HepG2 (cell line): Measurements from ENCODE around the gene DEUP1. TPM values are rescaled to one million over a fixed set of nuclear protein-coding genes. Genes with fewer than 3 reads are reported as not detected.

ENCODE experiments used
- ATAC-seq: fragments of 200-7000 bp; cut with Tn5 transposase; 3 replicates; pipeline ENCODE4 v1.9.1; 2020; ENCODE audit warnings: mild to moderate bottlenecking, moderate library complexity
- BruUV-seq: library from RNA; stranded (reverse); fragments of 400-500 nt; replicated peaks from 2 replicates; lab custom pipeline; 2021; lab: Mats Ljungman, UMichigan
- CTCF ChIA-PET: fragments of 300-600 bp; formaldehyde crosslinking; extraction: SDS; loops from one replicate; lab custom pipeline; 2021; ENCODE audit warnings: low total read pairs, inconsistent platforms, low intra/inter-chr PET ratio; lab: Yijun Ruan, JAX
- POLR2A ChIA-PET: fragments of 350-600 bp; sonication (Branson Sonifier 250); formaldehyde crosslinking; loops from one replicate; lab custom pipeline; 2020; ENCODE audit warnings: antibody characterized with exemption, inconsistent platforms; lab: Yijun Ruan, JAX
- DNase-seq: peaks from one replicate; pipeline ENCODE4 v3.0.0-alpha.2; 2015; ENCODE audit warnings: low spot score
- FAIRE-seq: peaks from 3 replicates; lab custom pipeline; 2011; peaks lifted over from hg19 to GRCh38; lab: Jason Lieb, UNC
- H2AFZ ChIP-seq: one replicate; pipeline ENCODE4 v1.6.1; 2011; ENCODE audit warnings: low read length, inconsistent platforms
- H3K27ac ChIP-seq: fragments of 300-600 bp; 3 replicates; pipeline ENCODE4 v1.8.0; 2011; ENCODE audit warnings: mixed run types, mild to moderate bottlenecking, mixed read lengths, low read length, inconsistent platforms; ENCODE audit not compliant: insufficient read depth; ENCODE audit errors: extremely low read length
- H3K27me3 ChIP-seq, 2 experiments: fragments of 200-600 bp in 1 of 2; 2 replicates in 1 of 2; 3 replicates in 1 of 2; pipeline versions ENCODE4 v1.6.0 to v1.8.0; 2011; ENCODE audit warnings: low read length in 2 of 2, mild to moderate bottlenecking in 2 of 2, moderate library complexity in 2 of 2, inconsistent platforms in 1 of 2; ENCODE audit not compliant: insufficient read depth in 2 of 2, control insufficient read depth in 1 of 2
- H3K36me3 ChIP-seq, 2 experiments: fragments of 200-600 bp in 1 of 2; replicated peaks in 1 of 2; 2 replicates in 1 of 2; 3 replicates in 1 of 2; pipeline versions ENCODE4 v1.5.1 to v1.8.0; 2011; ENCODE audit warnings: low read length in 2 of 2, inconsistent platforms in 1 of 2; ENCODE audit not compliant: insufficient read depth in 2 of 2, control insufficient read depth in 1 of 2
- H3K4me1 ChIP-seq: 2 replicates; pipeline ENCODE4 v1.5.1; 2012; ENCODE audit warnings: low read length, inconsistent platforms; ENCODE audit not compliant: insufficient read depth
- H3K4me2 ChIP-seq: 2 replicates; pipeline ENCODE4 v1.6.0; 2011; ENCODE audit warnings: low read depth, low read length, inconsistent platforms
- H3K4me3 ChIP-seq, 3 experiments: fragments of 200-600 bp in 1 of 3; sonication (generic), shearing (Covaris generic) in 1 of 3; replicated peaks in 1 of 3; 2 replicates each; pipeline ENCODE4 v1.5.1; 2011 to 2016; ENCODE audit warnings: low read length in 3 of 3, inconsistent platforms in 2 of 3, low read depth in 2 of 3, mild to moderate bottlenecking in 2 of 3, control low read depth in 1 of 3, mixed read lengths in 1 of 3; ENCODE audit not compliant: insufficient read depth in 1 of 3
- H3K79me2 ChIP-seq: one replicate; pipeline ENCODE4 v1.6.1; 2011; ENCODE audit warnings: low read length, inconsistent platforms; ENCODE audit not compliant: insufficient read depth
- H3K9ac ChIP-seq: 2 replicates; pipeline ENCODE4 v1.6.0; 2011; ENCODE audit warnings: mild to moderate bottlenecking, low read depth, low read length, inconsistent platforms; ENCODE audit not compliant: insufficient read depth
- H3K9me3 ChIP-seq: 2 replicates; pipeline ENCODE4 v1.5.1; 2012; ENCODE audit warnings: mild to moderate bottlenecking, low read length
- H4K20me1 ChIP-seq: 2 replicates; pipeline ENCODE4 v1.6.0; 2011; ENCODE audit warnings: inconsistent platforms, mild to moderate bottlenecking, low read length, moderate library complexity; ENCODE audit not compliant: insufficient read depth
- ADNP ChIP-seq: sonication (generic); formaldehyde crosslinking; IDR thresholded peaks from 2 replicates; pipeline ENCODE4 v1.4.0; 2020; ENCODE audit warnings: missing genetic modification reagents
- CHD2 ChIP-seq: IDR thresholded peaks from 2 replicates; pipeline ENCODE4 v1.6.1; 2011; ENCODE audit warnings: low read depth, low read length, improper control_type of control experiment
- MEIS2 ChIP-seq: sonication (generic); formaldehyde crosslinking; IDR thresholded peaks from 2 replicates; pipeline ENCODE4 v1.9.0; 2021; ENCODE audit warnings: mild to moderate bottlenecking, missing genetic modification reagents
- PCBP1 ChIP-seq: fragments of 200-400 bp; formaldehyde crosslinking; IDR thresholded peaks from 2 replicates; pipeline ENCODE4 v1.6.1; 2017; ENCODE audit warnings: mild to moderate bottlenecking, low read depth, low read length, borderline replicate concordance
- RFXAP ChIP-seq: sonication (generic); formaldehyde crosslinking; IDR thresholded peaks from 2 replicates; pipeline ENCODE4 v1.4.0; 2020; ENCODE audit warnings: missing genetic modification reagents, borderline replicate concordance
- ZFP37 ChIP-seq: sonication (generic); formaldehyde crosslinking; IDR thresholded peaks from 2 replicates; pipeline ENCODE4 v1.4.0; 2020; ENCODE audit warnings: missing genetic modification reagents, borderline replicate concordance
- ZNF264 ChIP-seq: sonication (generic); formaldehyde crosslinking; IDR thresholded peaks from 2 replicates; pipeline ENCODE4 v1.4.0; 2020; ENCODE audit warnings: missing genetic modification reagents
- ZSCAN25 ChIP-seq: sonication (generic); formaldehyde crosslinking; IDR thresholded peaks from 2 replicates; pipeline ENCODE4 v1.8.0; 2022; ENCODE audit warnings: mild to moderate bottlenecking, missing genetic modification reagents
- WGBS: methylation state at CpG from one replicate; pipeline ENCODE4 v1.1.6; 2017; ENCODE audit warnings: low lambda C conversion rate; 5-methylcytosine and 5-hydroxymethylcytosine counted together
- in situ Hi-C: cut with HindIII; loops from 2 replicates; pipeline ENCODE4 v1.10.0; 2017; ENCODE audit warnings: low pct_unique_long_range_greater_than_20kb; ENCODE audit not compliant: extremely low pct_ligation_motif_present
- intact Hi-C: fragments of 100-400 bp; cut with micrococcal nuclease; formaldehyde crosslinking; loops from one replicate; pipeline ENCODE4 v1.10.0; 2022; ENCODE audit not compliant: unreplicated experiment
- polyA plus RNA-seq, 8 experiments: library from polyadenylated mRNA; depleted of rRNA in 3 of 8; stranded (reverse) in 7 of 8; unstranded in 1 of 8; fragments of >200 nt; fragmentation: Illumina TruSeq in 4 of 8; extraction: Trizol in 4 of 8; gene quantifications; 2 replicates each; pipeline versions ENCODE4 v1.2.1 to v1.2.3, GENCODE V29; 2011 to 2016; ENCODE audit warnings: low read depth in 4 of 8, missing spikeins in 1 of 8, mixed read lengths in 1 of 8; ENCODE audit not compliant: insufficient read depth in 1 of 8
- total RNA-seq, 5 experiments: library from RNA; depleted of rRNA; stranded (reverse); fragments of >200 nt; fragmentation: Illumina TruSeq; extraction: Trizol; gene quantifications; 2 replicates each; pipeline ENCODE4 v1.2.3, GENCODE V29; 2016; ENCODE audit warnings: low read depth in 1 of 5
- TF ChIP-seq, protein P1 (sequence below): IDR thresholded peaks from 2 replicates; pipeline ENCODE4 v1.6.1; 2016; ENCODE audit warnings: mild to moderate bottlenecking
- TF ChIP-seq, protein P2 (sequence below): sonication (generic); formaldehyde crosslinking; IDR thresholded peaks from 2 replicates; pipeline ENCODE4 v1.4.0; 2020; ENCODE audit warnings: mild to moderate bottlenecking, missing genetic modification reagents

Gene DEUP1
- total and polyA plus RNA-seq, 2 of the 13 experiments (the other 11 are each of a cell fraction or from before 2014, with no cell fraction given): not detected

DNA sequence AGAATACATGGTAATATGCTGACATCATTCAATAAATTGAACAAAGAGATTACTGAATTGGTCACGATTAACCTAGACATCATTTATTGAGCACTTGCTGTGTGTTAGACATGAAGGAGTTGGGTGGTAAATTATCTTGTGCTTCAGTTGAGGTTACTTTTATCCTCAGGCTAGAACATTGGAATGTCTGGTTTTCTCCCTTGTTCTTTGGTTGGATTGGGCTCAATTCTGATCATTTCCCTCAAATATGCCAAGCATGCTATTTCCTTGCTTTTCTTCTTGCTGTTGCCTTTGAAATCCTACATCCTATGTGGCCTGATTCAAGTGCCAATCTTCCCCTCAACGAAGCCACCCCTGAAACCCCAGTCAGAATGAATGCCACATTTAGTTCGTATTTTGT, 65.8 kb downstream of the DEUP1 start:
- no peak for FAIRE-seq
- Histone ChIP-seq H2AFZ (no peak overlapping the region), H3K27me3 (peaks cover 1 to 4% of the 10 kb centered on the region in 2 experiments; a peak in 1 of 5 replicates), H3K4me1 (no peaks in the 10 kb centered on the region), H3K79me2 (no peaks in the 10 kb centered on the region), H3K27ac (no peak overlapping the region), H4K20me1 (no peaks in the 10 kb centered on the region), H3K4me3 (no peak overlapping the region), H3K9me3 (no peaks in the 10 kb centered on the region), H3K9ac (no peak overlapping the region), H3K4me2 (no peak overlapping the region), H3K36me3 (no peaks in the 10 kb centered on the region)
- ATAC-seq: no peak
- ChIA-PET POLR2A (no interaction called here), CTCF (no interaction called here)
- WGBS: 12% methylated on average over 3 of the region's 3 CpGs
- BruUV-seq: no TSS peak
- intact Hi-C loops: no loop called here
- in situ Hi-C loops: no loop called here
- no peak for DNase-seq
- TF ChIP-seq ZSCAN25 (CRISPR knock-in tag) (no peak), ADNP (no peak), PCBP1 (no peak), RFXAP (no peak), ZFP37 (CRISPR knock-in tag) (no peak), ZNF264 (CRISPR knock-in tag) (no peak), CHD2 (no peak), MEIS2 (CRISPR knock-in tag) (no peak)
- TF ChIP-seq, protein P1, sequence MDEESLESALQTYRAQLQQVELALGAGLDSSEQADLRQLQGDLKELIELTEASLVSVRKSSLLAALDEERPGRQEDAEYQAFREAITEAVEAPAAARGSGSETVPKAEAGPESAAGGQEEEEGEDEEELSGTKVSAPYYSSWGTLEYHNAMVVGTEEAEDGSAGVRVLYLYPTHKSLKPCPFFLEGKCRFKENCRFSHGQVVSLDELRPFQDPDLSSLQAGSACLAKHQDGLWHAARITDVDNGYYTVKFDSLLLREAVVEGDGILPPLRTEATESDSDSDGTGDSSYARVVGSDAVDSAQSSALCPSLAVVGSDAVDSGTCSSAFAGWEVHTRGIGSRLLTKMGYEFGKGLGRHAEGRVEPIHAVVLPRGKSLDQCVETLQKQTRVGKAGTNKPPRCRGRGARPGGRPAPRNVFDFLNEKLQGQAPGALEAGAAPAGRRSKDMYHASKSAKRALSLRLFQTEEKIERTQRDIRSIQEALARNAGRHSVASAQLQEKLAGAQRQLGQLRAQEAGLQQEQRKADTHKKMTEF: no peak
- TF ChIP-seq, protein P2, sequence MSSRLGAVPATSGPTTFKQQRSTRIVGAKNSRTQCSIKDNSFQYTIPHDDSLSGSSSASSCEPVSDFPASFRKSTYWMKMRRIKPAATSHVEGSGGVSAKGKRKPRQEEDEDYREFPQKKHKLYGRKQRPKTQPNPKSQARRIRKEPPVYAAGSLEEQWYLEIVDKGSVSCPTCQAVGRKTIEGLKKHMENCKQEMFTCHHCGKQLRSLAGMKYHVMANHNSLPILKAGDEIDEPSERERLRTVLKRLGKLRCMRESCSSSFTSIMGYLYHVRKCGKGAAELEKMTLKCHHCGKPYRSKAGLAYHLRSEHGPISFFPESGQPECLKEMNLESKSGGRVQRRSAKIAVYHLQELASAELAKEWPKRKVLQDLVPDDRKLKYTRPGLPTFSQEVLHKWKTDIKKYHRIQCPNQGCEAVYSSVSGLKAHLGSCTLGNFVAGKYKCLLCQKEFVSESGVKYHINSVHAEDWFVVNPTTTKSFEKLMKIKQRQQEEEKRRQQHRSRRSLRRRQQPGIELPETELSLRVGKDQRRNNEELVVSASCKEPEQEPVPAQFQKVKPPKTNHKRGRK (CRISPR knock-in tag): no peak
